HPDE6-E6E7 (cell line): Measurements from ENCODE around the gene SPOUT1.

Source experiments
- DNase-seq: peaks from one replicate; pipeline ENCODE4 v3.0.0; 2011; ENCODE audit warnings: missing footprints; ENCODE audit errors: extremely low spot score

SPOUT1 gene

DNA sequence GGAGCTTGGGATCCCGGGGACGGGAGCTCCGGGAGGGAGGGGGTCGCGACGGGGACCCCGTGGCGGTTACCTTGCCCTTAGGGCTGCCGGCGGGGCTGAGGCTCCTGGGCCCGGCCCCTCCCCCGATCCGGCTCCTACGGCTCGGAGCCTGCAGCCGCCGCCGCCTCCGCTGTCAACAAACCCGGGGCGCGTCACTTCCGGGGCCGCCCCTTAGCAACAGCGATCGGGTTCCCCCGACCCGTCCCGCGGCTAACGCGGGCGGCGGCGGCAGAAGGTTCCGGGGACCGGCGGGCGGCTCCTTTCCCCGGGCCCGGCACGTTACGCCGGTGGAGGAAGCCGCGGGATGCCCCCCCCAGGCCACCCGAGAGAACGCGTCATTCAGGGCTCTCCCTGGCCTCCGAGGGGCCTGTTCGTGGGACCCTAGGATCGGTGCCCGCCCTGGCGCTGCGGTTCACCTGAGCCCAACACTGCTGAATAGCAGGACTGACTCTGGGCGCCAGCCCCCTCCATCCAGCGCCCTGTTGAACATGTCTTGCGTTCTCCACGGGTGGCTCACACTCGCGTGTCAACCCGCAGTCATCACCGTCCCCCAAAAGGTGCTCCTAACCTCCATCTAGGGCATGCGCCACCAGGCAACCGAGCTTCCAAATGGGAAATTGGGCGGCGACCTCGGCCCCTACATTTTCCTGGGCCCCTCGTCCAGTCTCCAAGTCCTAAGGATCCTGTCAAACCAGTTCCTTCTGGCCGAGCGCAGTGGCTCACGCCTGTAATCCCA is 57.7 kb downstream of the SPOUT1 start, which contains the start of gene ZER1:
ZER1 (minus strand) TSS at position 183 of the 775 bp plus-strand sequence. CDS start 16,362 bp downstream, outside the sequence.
- DNase-seq: peak; percentile 95

- peak; percentile 34 for DNase-seq
Measured at GRCh38 chr9:128771094-128771721, 58.4 kb downstream of the SPOUT1 start.

DNA sequence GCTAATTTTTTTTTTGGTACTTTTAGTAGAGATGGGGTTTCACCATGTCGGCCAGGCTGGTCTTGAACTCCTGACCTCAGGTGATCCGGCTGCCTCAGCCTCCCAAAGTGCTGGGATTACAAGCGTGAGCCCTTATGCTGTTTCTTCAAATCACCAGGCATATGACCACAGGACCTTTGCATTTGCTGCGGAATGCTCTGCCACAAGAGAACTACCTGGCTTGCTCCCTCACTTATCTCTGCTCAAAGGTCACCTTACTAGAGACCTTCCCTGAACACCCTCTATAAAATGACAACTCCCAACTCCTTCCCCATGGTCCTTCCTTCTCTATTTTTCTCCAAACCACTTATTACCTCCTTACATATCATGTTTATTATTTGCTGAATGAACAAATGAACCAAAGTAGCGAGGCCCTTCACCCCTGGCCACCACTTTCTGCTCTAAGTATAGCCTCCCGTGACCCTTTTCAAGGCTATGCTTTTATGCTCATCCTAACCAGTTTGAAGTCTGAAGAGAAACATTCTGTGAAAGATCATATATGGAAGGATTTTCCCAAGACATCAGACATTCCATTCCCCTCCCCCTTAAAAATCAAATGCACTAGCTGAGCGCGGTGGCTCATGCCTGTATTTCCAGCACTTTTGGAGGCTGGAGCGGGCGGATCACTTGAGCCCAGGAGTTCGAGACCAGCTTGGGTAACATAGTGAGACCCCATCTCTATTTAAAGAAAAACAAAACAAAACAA is 59.1 kb downstream of the SPOUT1 start:
- DNase-seq: no peak
